IPS-15b (cell line): ENCODE results near the gene WDR76.

Experiments
- H3K27me3 ChIP-seq: one replicate; pipeline ENCODE4 v1.6.1; 2013; ENCODE audit warnings: low read length; ENCODE audit not compliant: control insufficient read depth, insufficient read depth
- H3K36me3 ChIP-seq: one replicate; pipeline ENCODE4 v1.6.1; 2013; ENCODE audit warnings: low read length; ENCODE audit not compliant: control insufficient read depth, insufficient read depth
- H3K4me1 ChIP-seq: one replicate; pipeline ENCODE4 v1.6.1; 2013; ENCODE audit warnings: mild to moderate bottlenecking, low read length; ENCODE audit not compliant: control insufficient read depth, insufficient read depth
- H3K4me3 ChIP-seq: one replicate; pipeline ENCODE4 v1.5.1; 2013; ENCODE audit warnings: low read depth, low read length
- H3K9ac ChIP-seq: one replicate; pipeline ENCODE4 v1.6.1; 2013; ENCODE audit warnings: low read depth, mild to moderate bottlenecking, low read length
- H3K9me3 ChIP-seq: one replicate; pipeline ENCODE4 v1.6.1; 2013; ENCODE audit warnings: mild to moderate bottlenecking, low read length; ENCODE audit not compliant: control insufficient read depth, insufficient read depth

The WDR76 gene

GRCh38 chr15:43903864-43904290, 77.1 kb downstream of the WDR76 start:
- Histone ChIP-seq H3K4me3 (no peak overlapping the region), H3K4me1 (no peaks in the 10 kb centered on the region), H3K9me3 (no peaks in the 10 kb centered on the region), H3K27me3 (no peaks in the 10 kb centered on the region), H3K9ac (no peak overlapping the region), H3K36me3 (no peaks in the 10 kb centered on the region)

GRCh38 chr15:43905755-43906154, 79.0 kb downstream of the WDR76 start:
- H3K27me3 ChIP-seq = no peaks in the 10 kb centered on the region
- no peaks in the 10 kb centered on the region for H3K36me3 ChIP-seq
- H3K4me3 ChIP-seq = no peak overlapping the region
- H3K9me3 ChIP-seq = no peaks in the 10 kb centered on the region
- no peaks in the 10 kb centered on the region for H3K4me1 ChIP-seq
- no peak overlapping the region for H3K9ac ChIP-seq

DNA sequence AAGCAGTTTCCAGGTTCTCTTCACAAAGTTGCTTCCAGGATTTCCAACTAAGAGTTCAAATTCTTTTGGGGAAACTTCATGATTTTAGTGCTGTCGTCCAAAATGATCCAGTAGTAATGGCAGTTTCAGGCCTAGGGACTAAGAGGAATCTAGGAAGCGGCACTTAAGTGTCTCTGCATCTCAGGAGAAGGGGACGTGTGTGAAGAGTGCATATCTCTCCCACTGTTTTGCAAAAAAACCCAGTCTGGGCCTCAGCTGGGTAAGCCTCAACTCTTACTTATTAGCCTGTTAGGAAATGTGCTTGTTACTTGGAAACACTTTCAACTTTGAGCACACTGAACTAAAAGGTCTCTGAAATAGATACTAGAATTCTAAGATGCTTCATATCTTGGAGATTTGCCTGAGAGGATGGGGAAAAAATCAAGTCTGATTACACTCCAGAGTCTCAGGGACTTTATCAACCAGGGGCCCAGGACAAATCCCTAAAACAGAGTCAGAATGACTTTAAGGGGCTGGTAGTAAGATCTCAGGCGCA, 81.8 kb downstream of the WDR76 start:
- Histone ChIP-seq H3K9ac (no peak overlapping the region), H3K4me3 (no peak overlapping the region), H3K27me3 (no peaks in the 10 kb centered on the region), H3K9me3 (no peaks in the 10 kb centered on the region), H3K4me1 (no peaks in the 10 kb centered on the region), H3K36me3 (no peaks in the 10 kb centered on the region)

- H3K4me1 ChIP-seq = no peaks in the 10 kb centered on the region
- no peaks in the 10 kb centered on the region for H3K36me3 ChIP-seq
- H3K9ac ChIP-seq = no peak overlapping the region
Observed at GRCh38 chr15:43911235-43911781, 84.5 kb downstream of the WDR76 start.

GRCh38 chr15:43912208-43912607, 85.4 kb downstream of the WDR76 start:
- no peak overlapping the region for H3K9ac ChIP-seq
- no peaks in the 10 kb centered on the region for H3K36me3 ChIP-seq
- no peaks in the 10 kb centered on the region for H3K27me3 ChIP-seq
- no peaks in the 10 kb centered on the region for H3K4me1 ChIP-seq
- no peak overlapping the region for H3K4me3 ChIP-seq
- H3K9me3 ChIP-seq = no peaks in the 10 kb centered on the region

More at GRCh38 chr15:43911235-43911781, 84.5 kb downstream of the WDR76 start:
- no peaks in the 10 kb centered on the region for H3K27me3 ChIP-seq
- H3K9me3 ChIP-seq = no peaks in the 10 kb centered on the region
- no peak overlapping the region for H3K4me3 ChIP-seq

DNA sequence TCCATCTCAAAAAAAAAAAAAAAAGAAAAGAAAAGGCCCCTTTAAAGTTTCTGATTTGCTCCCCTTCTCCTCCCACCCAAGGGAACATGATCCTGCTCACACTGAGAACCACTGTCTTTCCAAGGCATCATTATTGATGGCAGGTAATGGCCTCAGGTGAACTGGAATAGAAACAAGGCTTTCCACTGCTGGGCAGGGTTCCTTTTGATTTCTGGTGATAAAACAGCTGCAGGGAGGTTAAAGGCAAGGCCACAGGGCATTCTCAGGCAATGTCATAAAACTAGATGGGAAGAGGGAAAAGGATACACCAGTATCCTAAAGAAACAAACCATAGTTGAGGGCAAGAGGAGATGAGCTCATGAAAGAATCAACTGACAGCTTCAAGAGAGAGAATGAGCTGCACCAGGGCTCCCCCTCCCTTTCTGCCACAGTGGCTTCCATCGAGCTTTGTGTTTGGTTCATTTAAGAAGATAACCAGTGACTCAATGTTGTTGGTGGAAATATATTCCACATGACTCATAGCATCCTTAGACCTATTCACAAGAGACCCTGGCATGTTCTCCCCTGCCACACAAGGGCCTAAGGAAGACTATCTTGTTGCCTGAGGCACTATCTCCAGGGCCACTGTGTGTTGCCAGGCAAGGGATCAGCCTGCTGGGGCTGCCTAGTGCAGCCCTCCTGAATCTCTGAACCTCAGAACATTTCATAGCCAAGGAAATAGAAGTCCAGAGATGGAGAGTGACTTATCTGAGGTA, 86.4 kb downstream of the WDR76 start:
- H3K36me3 ChIP-seq = no peaks in the 10 kb centered on the region
- H3K27me3 ChIP-seq = no peaks in the 10 kb centered on the region
- no peak overlapping the region for H3K4me3 ChIP-seq
- H3K9me3 ChIP-seq = no peaks in the 10 kb centered on the region
- no peak overlapping the region for H3K9ac ChIP-seq
- no peaks in the 10 kb centered on the region for H3K4me1 ChIP-seq

DNA sequence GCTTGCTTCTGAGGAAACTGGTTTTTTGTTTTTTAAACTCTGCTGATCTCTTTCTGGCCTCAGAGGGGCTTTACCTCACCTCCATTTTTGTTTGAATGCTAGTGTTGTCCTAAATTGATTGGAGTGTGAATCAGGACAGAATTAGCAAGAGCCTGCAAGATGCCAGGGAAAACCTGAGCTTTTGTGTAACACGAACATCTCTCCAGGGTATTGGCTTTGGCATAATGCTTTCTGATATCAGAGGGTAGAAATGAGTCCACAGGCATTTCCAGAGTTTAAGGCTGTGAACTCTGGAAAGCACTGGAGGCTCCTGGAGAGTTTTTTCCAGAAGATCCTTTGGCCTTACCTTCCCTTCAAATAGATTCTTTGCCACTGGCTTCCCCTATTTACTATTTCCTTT, 87.1 kb downstream of the WDR76 start:
- H3K4me1 ChIP-seq = peaks cover under 1% of the 10 kb centered on the region
- H3K9ac ChIP-seq = no peak overlapping the region
- H3K27me3 ChIP-seq = no peaks in the 10 kb centered on the region
- no peaks in the 10 kb centered on the region for H3K36me3 ChIP-seq
- no peaks in the 10 kb centered on the region for H3K9me3 ChIP-seq
- H3K4me3 ChIP-seq = no peak overlapping the region

GRCh38 chr15:43915631-43916325, 89.0 kb downstream of the WDR76 start:
- H3K9ac ChIP-seq = no peak overlapping the region
- H3K36me3 ChIP-seq = no peaks in the 10 kb centered on the region
- no peak overlapping the region for H3K4me3 ChIP-seq
- no peaks in the 10 kb centered on the region for H3K27me3 ChIP-seq
- peaks cover 12% of the 10 kb centered on the region for H3K4me1 ChIP-seq
- H3K9me3 ChIP-seq = no peaks in the 10 kb centered on the region

- Histone ChIP-seq H3K27me3 (no peaks in the 10 kb centered on the region), H3K4me1 (peaks cover 15% of the 10 kb centered on the region), H3K9ac (no peak overlapping the region), H3K36me3 (no peaks in the 10 kb centered on the region), H3K9me3 (no peaks in the 10 kb centered on the region), H3K4me3 (no peak overlapping the region)
Observed at GRCh38 chr15:43916326-43916660, 89.5 kb downstream of the WDR76 start.
